ENCODE results near the gene TTYH1. TPM values are rescaled to one million over a fixed set of nuclear protein-coding genes. Genes with fewer than 3 reads are reported as not detected.

The TTYH1 gene
- total and polyA plus RNA-seq, 12 donors: 0.61 to 4.0 (median 1.6) TPM; not detected in 4

DNA sequence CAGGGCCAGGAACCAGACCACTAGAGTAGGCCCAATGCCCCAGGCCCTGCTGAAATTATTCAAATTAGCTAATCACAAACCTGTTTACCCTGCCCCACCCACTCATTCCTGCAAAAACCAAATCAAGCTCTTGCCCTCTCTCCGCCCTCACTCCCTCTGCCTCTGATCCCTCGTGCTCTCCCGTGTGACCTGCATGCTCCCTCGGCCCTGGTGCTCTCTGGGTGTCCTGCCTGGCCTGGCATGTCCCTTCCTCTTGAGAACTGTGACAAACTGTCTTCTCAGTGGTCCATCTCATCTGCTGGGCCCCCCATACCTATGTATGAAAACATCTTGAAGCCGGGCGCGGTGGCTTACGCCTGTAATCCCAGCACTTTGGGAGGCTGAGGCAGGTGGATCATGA, 12.2 kb upstream of the TTYH1 start:
- intact Hi-C loops (cut with DNase I): no loop called here
- Histone ChIP-seq H3K27me3 (no peaks in the 10 kb centered on the region), H3K9me3 (replicated peaks in 1 of 3) (no peaks in the 10 kb centered on the region), H3K4me1 (replicated peaks in 1 of 2) (no peaks in the 10 kb centered on the region), H3K27ac (no peak overlapping the region), H3K36me3 (replicated peaks in 1 of 2) (no peaks in the 10 kb centered on the region), H3K4me3 (no peak overlapping the region)
- no peak for DNase-seq
- 80 to 93% (median 89%) methylated on average over 8 of the region's 8 CpGs for WGBS, 4 donors
- no peak for TF ChIP-seq CTCF (IDR thresholded peaks at IDR 0.05)
- no peak for TF ChIP-seq POLR2A (IDR thresholded peaks at IDR 0.05)

DNA sequence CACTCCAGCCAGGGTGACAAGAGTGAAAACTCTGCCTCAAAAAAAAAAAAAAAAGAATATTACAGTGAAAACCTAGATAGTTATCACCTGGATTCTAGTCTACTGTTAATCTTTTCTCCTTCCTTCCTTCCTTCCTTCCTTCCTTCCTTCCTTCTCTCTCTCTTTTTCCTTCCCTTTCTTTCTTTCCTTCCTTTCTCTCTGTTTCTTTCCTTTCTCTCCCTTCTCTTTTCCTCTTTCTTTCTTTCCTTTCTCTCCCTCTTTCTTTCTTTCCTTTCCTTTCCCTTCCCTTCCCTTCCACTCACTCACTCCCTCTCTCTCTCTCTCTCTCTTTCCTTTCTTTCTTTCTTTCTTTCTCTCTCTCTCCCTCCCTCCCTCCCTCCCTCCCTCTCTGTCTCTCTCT, 9.6 kb upstream of the TTYH1 start:
- Histone ChIP-seq H3K4me3 (no peak overlapping the region), H3K9me3 (replicated peaks in 1 of 3) (no peaks in the 10 kb centered on the region), H3K27ac (no peak overlapping the region), H3K36me3 (replicated peaks in 1 of 2) (no peaks in the 10 kb centered on the region), H3K27me3 (no peaks in the 10 kb centered on the region), H3K4me1 (replicated peaks in 1 of 2) (no peaks in the 10 kb centered on the region)
- no peak for TF ChIP-seq CTCF (IDR thresholded peaks at IDR 0.05)
- no peak for TF ChIP-seq POLR2A (IDR thresholded peaks at IDR 0.05)
- intact Hi-C loops (cut with DNase I): no loop called here
- DNase-seq: no peak

DNA sequence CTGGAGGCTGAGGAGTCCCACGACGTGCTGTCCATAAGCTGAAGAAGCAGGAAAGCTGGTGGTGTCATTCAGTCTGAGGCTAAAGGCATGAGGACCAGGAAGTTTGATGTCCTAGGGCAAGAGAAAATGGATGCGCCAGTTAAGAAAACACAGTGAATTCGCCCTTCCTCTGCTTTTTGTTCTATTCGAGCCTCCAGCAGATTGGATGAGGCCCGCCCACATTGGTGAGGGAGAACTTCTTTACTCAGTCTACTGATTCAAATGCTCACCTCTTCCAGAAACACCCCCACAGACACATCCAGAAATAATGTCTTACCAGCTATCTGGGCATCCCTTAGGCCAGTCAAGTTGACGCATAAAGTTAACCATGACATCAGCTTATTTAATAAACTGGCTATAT, 7.5 kb upstream of the TTYH1 start:
- H3K27me3 ChIP-seq: no peaks in the 10 kb centered on the region
- no peak overlapping the region for H3K4me3 ChIP-seq
- intact Hi-C loops (cut with DNase I): no loop called here
- no peak for DNase-seq
- no peaks in the 10 kb centered on the region for H3K9me3 ChIP-seq (replicated peaks in 1 of 3)
- no peak overlapping the region for H3K27ac ChIP-seq
- no peak for TF ChIP-seq POLR2A (IDR thresholded peaks at IDR 0.05)
- no peak for TF ChIP-seq CTCF (IDR thresholded peaks at IDR 0.05)
- no peaks in the 10 kb centered on the region for H3K36me3 ChIP-seq (replicated peaks in 1 of 2)
- H3K4me1 ChIP-seq (replicated peaks in 1 of 2): no peaks in the 10 kb centered on the region
- WGBS, 4 donors: 82 to 87% (median 86%) methylated on average over 7 of the region's 7 CpGs

DNA sequence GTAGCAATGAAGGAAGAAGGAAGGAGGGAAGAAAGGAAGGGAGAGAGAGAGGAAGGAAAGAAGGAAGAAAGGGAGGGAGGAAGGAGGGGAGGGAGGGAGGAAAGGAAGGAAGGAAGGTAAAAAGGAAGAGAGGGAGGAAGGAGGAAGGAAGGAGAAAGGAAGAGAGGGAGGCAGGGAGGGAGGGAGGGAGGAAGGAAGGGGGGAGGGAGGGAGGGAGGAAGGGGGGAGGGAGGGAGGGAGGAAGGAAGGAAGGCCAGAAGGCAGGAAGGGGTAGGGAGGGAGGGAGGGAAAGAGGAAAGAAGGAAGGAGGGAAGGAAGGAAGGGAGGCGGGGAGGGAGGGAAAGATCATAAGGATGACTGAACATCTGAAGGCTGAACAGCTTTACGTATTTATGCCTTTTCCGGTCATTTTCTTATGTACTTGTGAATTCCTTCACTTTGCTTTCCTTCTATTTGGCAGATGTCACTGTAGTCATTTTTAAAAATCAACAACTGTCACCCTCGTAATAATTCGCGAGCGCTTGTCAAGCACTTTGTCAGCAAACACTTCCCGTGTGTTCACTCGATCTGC, 6.7 kb upstream of the TTYH1 start:
- Histone ChIP-seq H3K9me3 (replicated peaks in 1 of 3) (no peaks in the 10 kb centered on the region), H3K4me3 (no peak overlapping the region), H3K4me1 (replicated peaks in 1 of 2) (no peaks in the 10 kb centered on the region), H3K36me3 (replicated peaks in 1 of 2) (no peaks in the 10 kb centered on the region), H3K27ac (no peak overlapping the region), H3K27me3 (no peaks in the 10 kb centered on the region)
- WGBS, 4 donors: 81 to 84% (median 83%) methylated on average over 9 of the region's 9 CpGs
- DNase-seq: no peak
- TF ChIP-seq POLR2A (IDR thresholded peaks at IDR 0.05) (no peak), CTCF (IDR thresholded peaks at IDR 0.05) (no peak)
- intact Hi-C loops (cut with DNase I): no loop called here

All from adrenal gland (tissue), 12 donors.